SK-N-SH treated with all-trans-retinoic acid at 6 μM for 48 hours (cell line): ENCODE results near the gene ADGB.

Experiments
- ATAC-seq: fragments of 200-7000 bp; cut with Tn5 transposase; 3 replicates; pipeline ENCODE4 v1.9.1; 2020; ENCODE audit warnings: mild to moderate bottlenecking, moderate library complexity
- ARNTL ChIP-seq: fragments of 450-650 bp; formaldehyde crosslinking; IDR thresholded peaks from 2 replicates; pipeline ENCODE4 v1.5.0; 2020; ENCODE audit warnings: low read depth, mild to moderate bottlenecking, moderate library complexity, borderline replicate concordance
- BACH2 ChIP-seq: fragments of 250-450 bp; sonication (Bioruptor Pico); IDR thresholded peaks from 2 replicates; pipeline ENCODE4 v1.9.0; 2021; ENCODE audit warnings: mild to moderate bottlenecking, borderline replicate concordance
- CSDC2 ChIP-seq: fragments of 250-450 bp; sonication (Bioruptor Pico); IDR thresholded peaks from 2 replicates; pipeline ENCODE4 v1.5.0; 2020; ENCODE audit warnings: mild to moderate bottlenecking, moderate library complexity
- CSRNP3 ChIP-seq: fragments of 250-450 bp; sonication (Bioruptor Pico); IDR thresholded peaks from 2 replicates; pipeline ENCODE4 v1.5.1; 2021; ENCODE audit warnings: mild to moderate bottlenecking, moderate library complexity
- ESRRG ChIP-seq: fragments of 250-450 bp; sonication (Bioruptor Pico); IDR thresholded peaks from 2 replicates; pipeline ENCODE4 v1.6.1; 2021; ENCODE audit warnings: mild to moderate bottlenecking
- GLIS3 ChIP-seq: fragments of 250-450 bp; sonication (Bioruptor Pico); IDR thresholded peaks from 2 replicates; pipeline ENCODE4 v1.5.0; 2020; ENCODE audit warnings: mild to moderate bottlenecking, moderate library complexity
- ISL1 ChIP-seq: fragments of 250-450 bp; sonication (Bioruptor Pico); IDR thresholded peaks from 2 replicates; pipeline ENCODE4 v2.1.2; 2022; ENCODE audit warnings: mild to moderate bottlenecking, moderate library complexity
- OSR1 ChIP-seq: fragments of 250-450 bp; sonication (Bioruptor Pico); IDR thresholded peaks from 2 replicates; pipeline ENCODE4 v1.8.0; 2022; ENCODE audit warnings: moderate library complexity, mild to moderate bottlenecking, inconsistent platforms
- PPARA ChIP-seq: fragments of 250-450 bp; sonication (Bioruptor Pico); IDR thresholded peaks from 2 replicates; pipeline ENCODE4 v1.5.0; 2020; ENCODE audit warnings: mild to moderate bottlenecking, borderline replicate concordance
- RARB ChIP-seq: fragments of 250-450 bp; sonication (Bioruptor Pico); IDR thresholded peaks from 2 replicates; pipeline ENCODE4 v1.8.0; 2021; ENCODE audit warnings: mild to moderate bottlenecking, moderate library complexity
- TCF4 ChIP-seq: fragments of 250-450 bp; sonication (Bioruptor Pico); IDR thresholded peaks from 2 replicates; pipeline ENCODE4 v1.8.0; 2021; ENCODE audit warnings: mild to moderate bottlenecking, moderate library complexity, borderline replicate concordance
- TOX ChIP-seq: fragments of 250-450 bp; sonication (Bioruptor Pico); IDR thresholded peaks from 2 replicates; pipeline ENCODE4 v1.8.0; 2021; ENCODE audit warnings: mild to moderate bottlenecking, moderate library complexity, borderline replicate concordance
- ZC3H10 ChIP-seq: fragments of 250-450 bp; sonication (Bioruptor Pico); IDR thresholded peaks from 2 replicates; pipeline ENCODE4 v1.5.1; 2021; ENCODE audit warnings: mild to moderate bottlenecking, moderate library complexity
- ZFP3 ChIP-seq: fragments of 250-450 bp; sonication (Bioruptor Pico); IDR thresholded peaks from 2 replicates; pipeline ENCODE4 v1.5.0; 2020; ENCODE audit warnings: mild to moderate bottlenecking, moderate library complexity
- ZFP30 ChIP-seq: fragments of 450-650 bp; formaldehyde crosslinking; IDR thresholded peaks from 2 replicates; pipeline ENCODE4 v1.5.0; 2022; ENCODE audit warnings: mild to moderate bottlenecking, moderate library complexity
- ZNF565 ChIP-seq: fragments of 450-650 bp; formaldehyde crosslinking; conservative IDR thresholded peaks from 2 replicates; pipeline ENCODE4 v1.5.0; 2020; ENCODE audit warnings: low read depth, mild to moderate bottlenecking, moderate library complexity
- ZNF70 ChIP-seq: fragments of 450-650 bp; formaldehyde crosslinking; IDR thresholded peaks from 2 replicates; pipeline ENCODE4 v1.5.0; 2020; ENCODE audit warnings: mild to moderate bottlenecking, moderate library complexity
- ZNF8 ChIP-seq: fragments of 450-650 bp; formaldehyde crosslinking; IDR thresholded peaks from 2 replicates; pipeline ENCODE4 v1.5.0; 2020; ENCODE audit warnings: mild to moderate bottlenecking, moderate library complexity
- TF ChIP-seq, protein P1 (sequence below): fragments of 250-450 bp; sonication (Bioruptor Pico); IDR thresholded peaks from 2 replicates; pipeline ENCODE4 v1.5.0; 2020; ENCODE audit warnings: mild to moderate bottlenecking, moderate library complexity
- TF ChIP-seq, protein P2 (sequence below): fragments of 250-450 bp; sonication (Bioruptor Pico); IDR thresholded peaks from 2 replicates; pipeline ENCODE4 v1.8.0; 2021; ENCODE audit warnings: low read depth, mild to moderate bottlenecking, moderate library complexity, borderline replicate concordance
- TF ChIP-seq, protein P3 (sequence below): fragments of 250-450 bp; sonication (Bioruptor Pico); IDR thresholded peaks from 2 replicates; pipeline ENCODE4 v1.8.0; 2020; ENCODE audit warnings: mild to moderate bottlenecking, moderate library complexity, borderline replicate concordance
- TF ChIP-seq, protein P4 (sequence below): fragments of 250-450 bp; sonication (Bioruptor Pico); IDR thresholded peaks from 2 replicates; pipeline ENCODE4 v1.5.1; 2020; ENCODE audit warnings: low read depth, mild to moderate bottlenecking, moderate library complexity

ADGB gene

DNA sequence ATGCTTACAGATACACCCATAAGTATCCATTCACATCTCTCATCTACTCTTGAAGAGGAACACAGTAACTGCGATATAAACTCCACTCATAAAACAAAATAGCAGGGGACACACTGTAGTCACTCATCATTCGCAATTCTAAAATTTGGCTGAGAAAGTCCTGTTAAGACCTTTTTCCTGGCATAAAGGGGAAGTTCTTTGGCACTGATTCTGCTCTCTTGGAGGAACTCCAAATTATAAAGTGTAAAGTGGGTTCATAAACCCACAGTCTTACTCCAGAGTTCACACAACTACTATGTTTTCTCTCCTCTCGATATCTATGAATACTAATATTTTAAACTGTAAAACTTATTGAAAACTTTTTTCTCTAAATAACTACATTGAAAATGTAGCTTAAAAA, 80.6 kb downstream of the ADGB start (continued):
- TF ChIP-seq ESRRG (CRISPR knock-in tag) (no peak), ZNF70 (CRISPR knock-in tag) (no peak), CSRNP3 (no peak)

DNA sequence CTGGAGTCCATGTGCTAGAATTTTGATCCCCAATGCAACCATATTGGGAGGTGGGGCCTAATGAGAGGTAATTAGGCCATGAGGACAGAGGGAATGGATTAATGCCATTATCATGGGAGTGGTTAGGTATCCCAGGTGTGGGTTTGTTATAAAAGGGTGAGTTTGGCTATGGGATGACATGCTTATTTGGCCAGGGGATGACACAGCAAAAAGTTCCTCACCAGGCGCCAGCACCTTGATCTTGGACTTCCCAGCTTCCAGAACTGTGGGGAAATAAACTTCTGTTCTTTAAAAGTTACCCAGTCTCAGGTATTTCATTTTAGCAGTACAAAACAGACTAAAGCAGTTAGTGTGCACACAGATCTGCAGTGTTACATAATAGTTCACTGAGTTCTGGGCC, 84.1 kb downstream of the ADGB start:
- TF ChIP-seq ZC3H10 (CRISPR knock-in tag) (no peak), BACH2 (CRISPR knock-in tag) (no peak), ARNTL (no peak), ZNF565 (CRISPR knock-in tag) (no peak), RARB (CRISPR knock-in tag) (no peak), CSDC2 (no peak), ISL1 (CRISPR knock-in tag) (no peak), ZNF8 (CRISPR knock-in tag) (no peak), OSR1 (no peak), ZFP3 (no peak), ZFP30 (CRISPR knock-in tag) (no peak), ZNF70 (CRISPR knock-in tag) (no peak), GLIS3 (CRISPR knock-in tag) (no peak), TOX (CRISPR knock-in tag) (no peak), PPARA (CRISPR knock-in tag) (no peak), TCF4 (CRISPR knock-in tag) (no peak)
- TF ChIP-seq, protein P1, sequence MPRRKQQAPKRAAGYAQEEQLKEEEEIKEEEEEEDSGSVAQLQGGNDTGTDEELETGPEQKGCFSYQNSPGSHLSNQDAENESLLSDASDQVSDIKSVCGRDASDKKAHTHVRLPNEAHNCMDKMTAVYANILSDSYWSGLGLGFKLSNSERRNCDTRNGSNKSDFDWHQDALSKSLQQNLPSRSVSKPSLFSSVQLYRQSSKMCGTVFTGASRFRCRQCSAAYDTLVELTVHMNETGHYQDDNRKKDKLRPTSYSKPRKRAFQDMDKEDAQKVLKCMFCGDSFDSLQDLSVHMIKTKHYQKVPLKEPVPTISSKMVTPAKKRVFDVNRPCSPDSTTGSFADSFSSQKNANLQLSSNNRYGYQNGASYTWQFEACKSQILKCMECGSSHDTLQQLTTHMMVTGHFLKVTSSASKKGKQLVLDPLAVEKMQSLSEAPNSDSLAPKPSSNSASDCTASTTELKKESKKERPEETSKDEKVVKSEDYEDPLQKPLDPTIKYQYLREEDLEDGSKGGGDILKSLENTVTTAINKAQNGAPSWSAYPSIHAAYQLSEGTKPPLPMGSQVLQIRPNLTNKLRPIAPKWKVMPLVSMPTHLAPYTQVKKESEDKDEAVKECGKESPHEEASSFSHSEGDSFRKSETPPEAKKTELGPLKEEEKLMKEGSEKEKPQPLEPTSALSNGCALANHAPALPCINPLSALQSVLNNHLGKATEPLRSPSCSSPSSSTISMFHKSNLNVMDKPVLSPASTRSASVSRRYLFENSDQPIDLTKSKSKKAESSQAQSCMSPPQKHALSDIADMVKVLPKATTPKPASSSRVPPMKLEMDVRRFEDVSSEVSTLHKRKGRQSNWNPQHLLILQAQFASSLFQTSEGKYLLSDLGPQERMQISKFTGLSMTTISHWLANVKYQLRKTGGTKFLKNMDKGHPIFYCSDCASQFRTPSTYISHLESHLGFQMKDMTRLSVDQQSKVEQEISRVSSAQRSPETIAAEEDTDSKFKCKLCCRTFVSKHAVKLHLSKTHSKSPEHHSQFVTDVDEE (CRISPR knock-in tag) = no peak
- TF ChIP-seq, protein P2, sequence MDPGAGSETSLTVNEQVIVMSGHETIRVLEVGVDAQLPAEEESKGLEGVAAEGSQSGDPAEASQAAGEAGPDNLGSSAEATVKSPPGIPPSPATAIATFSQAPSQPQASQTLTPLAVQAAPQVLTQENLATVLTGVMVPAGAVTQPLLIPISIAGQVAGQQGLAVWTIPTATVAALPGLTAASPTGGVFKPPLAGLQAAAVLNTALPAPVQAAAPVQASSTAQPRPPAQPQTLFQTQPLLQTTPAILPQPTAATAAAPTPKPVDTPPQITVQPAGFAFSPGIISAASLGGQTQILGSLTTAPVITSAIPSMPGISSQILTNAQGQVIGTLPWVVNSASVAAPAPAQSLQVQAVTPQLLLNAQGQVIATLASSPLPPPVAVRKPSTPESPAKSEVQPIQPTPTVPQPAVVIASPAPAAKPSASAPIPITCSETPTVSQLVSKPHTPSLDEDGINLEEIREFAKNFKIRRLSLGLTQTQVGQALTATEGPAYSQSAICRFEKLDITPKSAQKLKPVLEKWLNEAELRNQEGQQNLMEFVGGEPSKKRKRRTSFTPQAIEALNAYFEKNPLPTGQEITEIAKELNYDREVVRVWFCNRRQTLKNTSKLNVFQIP (CRISPR knock-in tag) = no peak
- TF ChIP-seq, protein P3, sequence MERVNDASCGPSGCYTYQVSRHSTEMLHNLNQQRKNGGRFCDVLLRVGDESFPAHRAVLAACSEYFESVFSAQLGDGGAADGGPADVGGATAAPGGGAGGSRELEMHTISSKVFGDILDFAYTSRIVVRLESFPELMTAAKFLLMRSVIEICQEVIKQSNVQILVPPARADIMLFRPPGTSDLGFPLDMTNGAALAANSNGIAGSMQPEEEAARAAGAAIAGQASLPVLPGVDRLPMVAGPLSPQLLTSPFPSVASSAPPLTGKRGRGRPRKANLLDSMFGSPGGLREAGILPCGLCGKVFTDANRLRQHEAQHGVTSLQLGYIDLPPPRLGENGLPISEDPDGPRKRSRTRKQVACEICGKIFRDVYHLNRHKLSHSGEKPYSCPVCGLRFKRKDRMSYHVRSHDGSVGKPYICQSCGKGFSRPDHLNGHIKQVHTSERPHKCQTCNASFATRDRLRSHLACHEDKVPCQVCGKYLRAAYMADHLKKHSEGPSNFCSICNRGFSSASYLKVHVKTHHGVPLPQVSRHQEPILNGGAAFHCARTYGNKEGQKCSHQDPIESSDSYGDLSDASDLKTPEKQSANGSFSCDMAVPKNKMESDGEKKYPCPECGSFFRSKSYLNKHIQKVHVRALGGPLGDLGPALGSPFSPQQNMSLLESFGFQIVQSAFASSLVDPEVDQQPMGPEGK (CRISPR knock-in tag) = no peak
- TF ChIP-seq, protein P4, sequence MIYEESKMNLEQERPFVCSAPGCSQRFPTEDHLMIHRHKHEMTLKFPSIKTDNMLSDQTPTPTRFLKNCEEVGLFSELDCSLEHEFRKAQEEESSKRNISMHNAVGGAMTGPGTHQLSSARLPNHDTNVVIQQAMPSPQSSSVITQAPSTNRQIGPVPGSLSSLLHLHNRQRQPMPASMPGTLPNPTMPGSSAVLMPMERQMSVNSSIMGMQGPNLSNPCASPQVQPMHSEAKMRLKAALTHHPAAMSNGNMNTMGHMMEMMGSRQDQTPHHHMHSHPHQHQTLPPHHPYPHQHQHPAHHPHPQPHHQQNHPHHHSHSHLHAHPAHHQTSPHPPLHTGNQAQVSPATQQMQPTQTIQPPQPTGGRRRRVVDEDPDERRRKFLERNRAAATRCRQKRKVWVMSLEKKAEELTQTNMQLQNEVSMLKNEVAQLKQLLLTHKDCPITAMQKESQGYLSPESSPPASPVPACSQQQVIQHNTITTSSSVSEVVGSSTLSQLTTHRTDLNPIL = no peak

DNA sequence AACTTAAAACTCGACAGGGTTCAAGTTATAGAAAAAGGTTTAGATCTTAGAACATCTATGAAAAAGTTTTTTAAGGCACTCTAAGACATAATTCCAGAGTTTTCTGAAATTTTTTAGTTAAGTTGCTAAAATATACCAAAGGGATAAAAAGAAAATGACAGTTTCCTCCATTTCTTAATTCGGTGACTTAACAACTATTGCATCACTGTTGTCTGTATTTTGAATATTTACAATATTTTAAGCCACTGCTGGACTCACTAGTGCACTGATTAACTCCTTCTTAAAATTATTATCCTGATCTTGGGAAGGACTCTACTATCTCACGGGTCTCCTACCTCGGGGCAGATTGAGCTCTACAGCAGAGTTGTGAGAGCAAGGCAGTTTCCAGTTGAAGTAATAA, 91.0 kb downstream of the ADGB start:
- ATAC-seq = no peak
- no peak for TF ChIP-seq BACH2 (CRISPR knock-in tag)
- no peak for TF ChIP-seq TOX (CRISPR knock-in tag)
- TF ChIP-seq ESRRG (CRISPR knock-in tag) = no peak
- no peak for TF ChIP-seq ISL1 (CRISPR knock-in tag)
- no peak for TF ChIP-seq ZNF565 (CRISPR knock-in tag)
- no peak for TF ChIP-seq GLIS3 (CRISPR knock-in tag)
- TF ChIP-seq, protein P4 = no peak
- TF ChIP-seq ZNF8 (CRISPR knock-in tag) = no peak
- TF ChIP-seq, protein P2 (CRISPR knock-in tag) = no peak
- TF ChIP-seq OSR1 = no peak
- TF ChIP-seq CSDC2 = no peak
- TF ChIP-seq, protein P1 (CRISPR knock-in tag) = no peak

More for the DNA sequence above, 84.1 kb downstream of the ADGB start:
- ATAC-seq = no peak
